Ovary (tissue), 9 donors: ENCODE data around the gene ADAM17. TPM values are rescaled to one million over a fixed set of nuclear protein-coding genes. Genes with fewer than 3 reads are reported as not detected.

ENCODE experiments used
- DNase-seq, 5 donors: peaks; one replicate each; pipeline ENCODE4 v3.0.0-alpha.2; 2019 to 2020
- H3K27ac ChIP-seq, 2 donors: fragments of 200-600 bp; one replicate each; pipeline versions ENCODE4 v1.5.1 to v1.8.0; 2019 to 2022
- H3K27me3 ChIP-seq: fragments of 200-600 bp; one replicate; pipeline ENCODE4 v1.8.0; 2022
- H3K36me3 ChIP-seq: fragments of 200-600 bp; sonication (generic); one replicate; pipeline ENCODE4 v1.5.1; 2019
- H3K4me1 ChIP-seq: one replicate; pipeline ENCODE4 v1.8.1; 2013; ENCODE audit warnings: mild to moderate bottlenecking, moderate library complexity; ENCODE audit not compliant: insufficient read depth
- H3K4me3 ChIP-seq: fragments of 200-600 bp; sonication (generic); one replicate; pipeline ENCODE4 v1.5.1; 2017
- H3K9me3 ChIP-seq, 2 donors: fragments of 200-600 bp in 1 of 2; sonication (generic) in 1 of 2; one replicate each; pipeline versions ENCODE4 v1.5.1 to v1.8.1; 2013 to 2019; ENCODE audit warnings: mild to moderate bottlenecking in 1 of 2, moderate library complexity in 1 of 2
- EP300 ChIP-seq: sonication (generic); formaldehyde crosslinking; IDR thresholded peaks from one replicate; pipeline ENCODE4 v1.6.1; 2017; ENCODE audit warnings: antibody characterized with exemption
- POLR2A ChIP-seq: fragments of 450-650 bp; IDR thresholded peaks from one replicate; pipeline ENCODE4 v1.6.1; 2017; ENCODE audit warnings: antibody characterized with exemption, mild to moderate bottlenecking, moderate library complexity
- WGBS, 3 donors: extraction: QIAGEN DNeasy Blood & Tissue Kit in 1 of 3; methylation state at CpG; one replicate each; pipeline versions ENCODE4 v1.1.5 to v1.1.7; 2013 to 2017; 5-methylcytosine and 5-hydroxymethylcytosine counted together
- intact Hi-C, 4 donors: fragments of 100-400 bp; cut with DNase I; formaldehyde crosslinking; loops; one replicate each; pipeline versions ENCODE4 v1.11.0 to v1.15.1; 2022 to 2023
- polyA plus RNA-seq, 2 donors: library from polyadenylated mRNA; stranded (reverse); fragments of 200-250 nt in 1 of 2; fragments of 350-450 nt in 1 of 2; fragmentation: Illumina TruSeq in 1 of 2; extraction: RNeasy Lipid Tissue Mini Kit (QIAGEN cat#74804) in 1 of 2; gene quantifications; one replicate each; pipeline ENCODE4 v1.2.3, GENCODE V29; 2013 to 2014
- total RNA-seq, 7 donors: library from RNA; depleted of rRNA in 2 of 7; stranded (reverse); fragments of >200 nt in 2 of 7; fragmentation: NEBNext Ultra II Directional in 3 of 7; extraction: Animal tissue kit (Norgen Biotek cat#: 25700) in 3 of 7; gene quantifications; one replicate each; pipeline versions ENCODE4 v1.1.0 to v1.2.4, GENCODE V29; 2016 to 2023
- TF ChIP-seq, protein P1 (sequence below), 3 donors: fragments of 450-650 bp in 2 of 3; fragments of 200-600 bp in 1 of 3; IDR thresholded peaks; one replicate each; pipeline versions ENCODE4 v1.5.1 to v1.8.0; 2016 to 2022; ENCODE audit warnings: antibody characterized with exemption in 3 of 3, mild to moderate bottlenecking in 1 of 3
- donor health status: DM: no; HTN: no; CAD: no; lungs with moderate emphysema.
- donor health status: DM: no; HTN: no; CAD: no.
- donor health status: Bipolar disorder and iron deficiency.
- donor health status: DM: yes; HTN: yes; CAD: no.
- donor health status: DM: no; HTN: no; CAD: no.
- donor health status: DM: yes; HTN: yes; CAD: no.

ADAM17 gene
- total and polyA plus RNA-seq, 9 donors: 10.2 to 46.6 (median 27.8) TPM

DNA sequence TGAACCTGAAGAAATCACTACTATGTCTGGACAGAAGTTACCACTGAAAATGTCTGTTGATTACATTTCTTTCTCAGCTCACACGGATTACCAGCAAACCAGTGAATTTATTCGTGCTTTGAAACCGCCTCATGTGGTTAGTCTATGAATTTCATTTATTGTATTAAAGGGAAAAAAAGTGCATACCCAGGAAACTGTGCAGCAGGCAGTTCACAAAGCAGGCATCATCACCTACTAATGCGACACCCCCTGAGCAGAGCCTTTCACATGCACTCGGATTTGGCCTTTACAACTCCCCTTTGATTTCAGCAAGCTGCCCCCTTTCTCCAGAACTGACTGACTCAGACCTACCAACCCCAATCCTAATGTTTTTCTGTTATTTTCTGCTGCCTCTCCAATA, 112.1 kb downstream of the ADAM17 start:
- WGBS, 3 donors: 87 to 91% (median 89%) methylated on average over 5 of the region's 5 CpGs
- no peak for DNase-seq
- intact Hi-C loops: no loop called here

DNA sequence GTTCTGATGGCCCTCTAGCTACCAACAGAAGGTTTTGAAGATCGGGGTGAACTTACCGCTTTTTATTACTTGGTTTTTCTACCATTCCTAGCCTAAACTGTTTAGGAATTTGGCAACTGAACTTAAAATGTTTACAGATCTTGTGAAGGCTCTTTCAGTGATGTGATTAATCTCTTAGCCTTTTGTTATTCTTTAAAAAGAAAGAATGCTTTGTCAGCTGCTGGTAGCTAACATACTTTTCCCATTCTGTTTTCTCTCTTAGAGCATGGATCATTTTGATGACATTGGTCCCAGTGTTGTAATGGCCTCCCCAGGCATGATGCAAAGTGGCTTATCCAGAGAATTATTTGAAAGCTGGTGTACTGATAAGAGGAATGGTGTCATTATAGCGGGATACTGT, 114.1 kb downstream of the ADAM17 start:
- no peak for DNase-seq
- Histone ChIP-seq H3K4me3 (no peak overlapping the region), H3K36me3 (no peaks in the 10 kb centered on the region), H3K27me3 (no peaks in the 10 kb centered on the region), H3K27ac (no peak overlapping the region), H3K9me3 (no peaks in the 10 kb centered on the region), H3K4me1 (no peaks in the 10 kb centered on the region)
- WGBS, 3 donors: 9 to 44% (median 14%) methylated on average over 3 of the region's 3 CpGs
- intact Hi-C loops: no loop called here
- TF ChIP-seq, protein P1, sequence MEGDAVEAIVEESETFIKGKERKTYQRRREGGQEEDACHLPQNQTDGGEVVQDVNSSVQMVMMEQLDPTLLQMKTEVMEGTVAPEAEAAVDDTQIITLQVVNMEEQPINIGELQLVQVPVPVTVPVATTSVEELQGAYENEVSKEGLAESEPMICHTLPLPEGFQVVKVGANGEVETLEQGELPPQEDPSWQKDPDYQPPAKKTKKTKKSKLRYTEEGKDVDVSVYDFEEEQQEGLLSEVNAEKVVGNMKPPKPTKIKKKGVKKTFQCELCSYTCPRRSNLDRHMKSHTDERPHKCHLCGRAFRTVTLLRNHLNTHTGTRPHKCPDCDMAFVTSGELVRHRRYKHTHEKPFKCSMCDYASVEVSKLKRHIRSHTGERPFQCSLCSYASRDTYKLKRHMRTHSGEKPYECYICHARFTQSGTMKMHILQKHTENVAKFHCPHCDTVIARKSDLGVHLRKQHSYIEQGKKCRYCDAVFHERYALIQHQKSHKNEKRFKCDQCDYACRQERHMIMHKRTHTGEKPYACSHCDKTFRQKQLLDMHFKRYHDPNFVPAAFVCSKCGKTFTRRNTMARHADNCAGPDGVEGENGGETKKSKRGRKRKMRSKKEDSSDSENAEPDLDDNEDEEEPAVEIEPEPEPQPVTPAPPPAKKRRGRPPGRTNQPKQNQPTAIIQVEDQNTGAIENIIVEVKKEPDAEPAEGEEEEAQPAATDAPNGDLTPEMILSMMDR (IDR thresholded peaks at IDR 0.05): no peak
- TF ChIP-seq EP300 (no peak), POLR2A (no peak)

More for the DNA sequence above, 112.1 kb downstream of the ADAM17 start:
- TF ChIP-seq EP300 (no peak), POLR2A (no peak)
- TF ChIP-seq, protein P1 (IDR thresholded peaks at IDR 0.05): no peak
- H3K27me3 ChIP-seq: no peaks in the 10 kb centered on the region
- no peak overlapping the region for H3K27ac ChIP-seq
- H3K9me3 ChIP-seq: no peaks in the 10 kb centered on the region
- H3K4me1 ChIP-seq: no peaks in the 10 kb centered on the region
- no peaks in the 10 kb centered on the region for H3K36me3 ChIP-seq
- no peak overlapping the region for H3K4me3 ChIP-seq

DNA sequence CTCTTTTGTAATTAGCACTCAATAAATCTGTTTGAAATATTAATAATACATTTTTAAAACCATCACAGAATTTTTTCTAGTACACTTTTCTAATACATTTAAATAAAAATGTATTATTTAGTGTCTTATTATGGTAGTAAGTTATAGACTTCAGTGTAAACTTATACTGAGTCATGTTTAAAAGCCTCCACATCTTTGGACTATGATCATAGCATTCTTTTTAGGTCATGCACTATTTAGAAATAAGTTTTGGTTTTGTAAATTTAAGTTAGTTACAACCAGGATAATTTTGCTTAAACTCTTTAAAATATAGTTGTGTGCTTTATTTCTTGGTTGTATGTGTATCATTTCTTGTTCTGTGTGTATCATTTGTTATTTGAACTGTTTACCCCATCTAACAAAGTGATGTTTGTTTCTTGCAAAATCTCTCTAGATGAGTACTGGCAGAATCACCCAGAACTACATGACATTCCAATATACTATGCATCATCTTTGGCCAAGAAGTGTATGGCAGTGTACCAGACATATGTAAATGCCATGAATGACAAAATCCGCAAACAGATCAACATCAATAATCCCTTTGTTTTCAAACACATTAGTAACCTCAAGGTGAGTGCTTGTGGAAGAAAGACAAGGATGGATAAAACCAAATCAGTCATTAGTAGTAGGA, 115.4 kb downstream of the ADAM17 start:
- intact Hi-C loops: no loop called here
- no peaks in the 10 kb centered on the region for H3K4me1 ChIP-seq
- H3K9me3 ChIP-seq: no peaks in the 10 kb centered on the region
- DNase-seq: no peak
- TF ChIP-seq, protein P1 (IDR thresholded peaks at IDR 0.05): no peak
- TF ChIP-seq POLR2A (no peak), EP300 (no peak)
- no peak overlapping the region for H3K27ac ChIP-seq
- H3K36me3 ChIP-seq: no peaks in the 10 kb centered on the region
- H3K4me3 ChIP-seq: no peak overlapping the region
- WGBS, 3 donors: 87 to 89% (median 88%) methylated on average over 1 of the region's 1 CpG
- no peaks in the 10 kb centered on the region for H3K27me3 ChIP-seq

DNA sequence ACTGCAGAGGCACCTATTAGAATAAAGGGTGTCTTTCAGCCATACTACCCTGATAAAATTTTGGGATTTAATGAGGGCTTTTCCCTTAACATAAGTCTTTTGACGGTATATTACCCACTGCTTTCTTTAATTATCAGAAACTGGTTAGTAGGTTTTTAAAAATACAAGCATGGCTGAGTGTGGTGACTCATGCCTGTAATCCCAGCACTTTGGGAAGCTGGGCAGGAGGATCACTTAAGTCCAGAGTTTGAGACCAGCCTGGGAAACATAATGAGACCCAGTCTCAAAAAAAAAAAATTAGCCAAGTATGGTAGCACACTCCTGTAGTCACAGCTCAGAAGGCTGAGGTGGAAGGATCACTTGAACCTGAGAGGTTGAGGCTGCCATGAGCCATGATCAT, 116.1 kb downstream of the ADAM17 start:
- no peak for DNase-seq
- Histone ChIP-seq H3K4me1 (no peaks in the 10 kb centered on the region), H3K36me3 (no peaks in the 10 kb centered on the region), H3K27me3 (no peaks in the 10 kb centered on the region), H3K27ac (no peak overlapping the region), H3K9me3 (no peaks in the 10 kb centered on the region), H3K4me3 (no peak overlapping the region)
- intact Hi-C loops: no loop called here
- no peak for TF ChIP-seq EP300
- TF ChIP-seq, protein P1 (IDR thresholded peaks at IDR 0.05): no peak
- no peak for TF ChIP-seq POLR2A
- WGBS, 3 donors: 91 to 98% (median 93%) methylated on average over 1 of the region's 1 CpG

Other genes with a start within 250 kb of the ADAM17 start
- 10 to 100 TPM; 14.5 to 82.2 (median 64.5) TPM for gene ITGB1BP1, start 132.3 kb downstream of the ADAM17 start, total RNA-seq
- 10 to 100 TPM; 54.4 to 81.9 TPM for gene ITGB1BP1, start 132.3 kb downstream of the ADAM17 start, polyA plus RNA-seq
- 10 to 100 TPM; 14.8 to 24.6 (median 19.8) TPM for gene CPSF3, start 132.2 kb downstream of the ADAM17 start, total RNA-seq
- 10 to 100 TPM; 11.8 to 25.0 TPM for gene CPSF3, start 132.2 kb downstream of the ADAM17 start, polyA plus RNA-seq
- gene IAH1, start 81.3 kb downstream of the ADAM17 start, total RNA-seq: 10 to 100 TPM; 36.8 to 59.7 (median 44.8) TPM
- 10 to 100 TPM; 54.0 to 61.8 TPM for gene IAH1, start 81.3 kb downstream of the ADAM17 start, polyA plus RNA-seq
- gene YWHAQ, start 75.2 kb upstream of the ADAM17 start, total RNA-seq: 100 to 1,000 TPM; 156 to 294 (median 241) TPM
- gene YWHAQ, start 75.2 kb upstream of the ADAM17 start, polyA plus RNA-seq: 100 to 1,000 TPM; 204 to 386 TPM